Left cardiac atrium (tissue), 4 donors: ENCODE results near the gene NUDT14. TPM values are rescaled to one million over a fixed set of nuclear protein-coding genes. Genes with fewer than 3 reads are reported as not detected.

Experiments
- ATAC-seq, 2 donors: fragments of 200-7000 bp; cut with Tn5 transposase; one replicate each; pipeline ENCODE4 v1.9.1; 2020; ENCODE audit warnings: mild to moderate bottlenecking in 2 of 2, moderate library complexity in 2 of 2
- DNase-seq: peaks from one replicate; pipeline ENCODE4 v3.0.0-alpha.2; 2020
- intact Hi-C, 2 donors: fragments of 100-400 bp; cut with DNase I; formaldehyde crosslinking; loops; one replicate each; pipeline versions ENCODE4 v1.14.1 to v1.15.1; 2022 to 2023
- total RNA-seq, 2 donors: library from RNA; stranded (reverse); fragmentation: NEBNext Ultra II Directional; extraction: Animal tissue kit (Norgen Biotek cat#: 25700); gene quantifications; one replicate each; pipeline ENCODE4 v1.2.1, GENCODE V29; 2021
- donor health status: DM: no; HTN: yes; CAD: no.
- donor health status: DM: no; HTN: yes; CAD: no; lungs with severe emphysema.
- donor health status: DM: yes; HTN: yes; CAD: no.
- donor health status: Dilated cardiomyopathy.

The NUDT14 gene
- total RNA-seq, 2 donors from 2014 or later: 25.9 to 29.1 TPM

- no peak for ATAC-seq
- intact Hi-C loops: no loop called here
- DNase-seq: no peak
Observed at GRCh38 chr14:105153739-105154475, 27.2 kb downstream of the NUDT14 start.

- ATAC-seq: peak; percentile 48 to 60
- intact Hi-C loops: no loop called here
- peak; percentile 67 for DNase-seq
Observed at GRCh38 chr14:105153331-105153731, 27.8 kb downstream of the NUDT14 start.

GRCh38 chr14:105152794-105153241, 28.3 kb downstream of the NUDT14 start:
- ATAC-seq: peak; percentile 10 to 25
- DNase-seq: peak; percentile 31
- intact Hi-C loops: no loop called here

GRCh38 chr14:105151838-105152793, 29.0 kb downstream of the NUDT14 start:
- ATAC-seq (peak; percentile 6 to 36), DNase-seq (peak; percentile 32)
- intact Hi-C loops: no loop called here

GRCh38 chr14:105151084-105151837, 29.9 kb downstream of the NUDT14 start:
- intact Hi-C loops: no loop called here
- DNase-seq (peak; percentile 19), ATAC-seq (no peak)

- DNase-seq (peak; percentile 22), ATAC-seq (no peak)
- intact Hi-C loops: no loop called here
Observed at GRCh38 chr14:105150368-105151083, 30.6 kb downstream of the NUDT14 start.

- ATAC-seq (no peak), DNase-seq (no peak)
- intact Hi-C loops: no loop called here
Observed at GRCh38 chr14:105150026-105150367, 31.1 kb downstream of the NUDT14 start.

- DNase-seq (peak; percentile 17), ATAC-seq (no peak)
- intact Hi-C loops: no loop called here
Observed at GRCh38 chr14:105149146-105149781, 31.8 kb downstream of the NUDT14 start.

GRCh38 chr14:105148604-105149145, 32.4 kb downstream of the NUDT14 start:
- DNase-seq (no peak), ATAC-seq (no peak)
- intact Hi-C loops: no loop called here

- ATAC-seq: no peak
- DNase-seq: peak; percentile 18
- intact Hi-C loops: no loop called here
Observed at GRCh38 chr14:105147671-105148603, 33.2 kb downstream of the NUDT14 start.

- intact Hi-C loops: no loop called here
Observed at GRCh38 chr14:105146976-105147635, 34.0 kb downstream of the NUDT14 start.

GRCh38 chr14:105146181-105146975, 34.7 kb downstream of the NUDT14 start:
- ATAC-seq (no peak), DNase-seq (peak; percentile 14)
- intact Hi-C loops: no loop called here

More at GRCh38 chr14:105146976-105147635, 34.0 kb downstream of the NUDT14 start:
- DNase-seq: peak; percentile 15
- no peak for ATAC-seq

- DNase-seq (peak; percentile 19), ATAC-seq (no peak)
- intact Hi-C loops: no loop called here
Observed at GRCh38 chr14:105145381-105146180, 35.5 kb downstream of the NUDT14 start.

GRCh38 chr14:105144666-105145380, 36.3 kb downstream of the NUDT14 start:
- intact Hi-C loops: no loop called here
- ATAC-seq (no peak), DNase-seq (peak; percentile 17)
